Endothelial cell of umbilical vein (primary cell): ENCODE measurements around the gene LIPH. TPM values are rescaled to one million over a fixed set of nuclear protein-coding genes. Genes with fewer than 3 reads are reported as not detected.

Source experiments
- BruUV-seq: library from RNA; stranded (reverse); fragments of 400-500 nt; replicated peaks from 2 replicates; lab custom pipeline; 2021; lab: Mats Ljungman, UMichigan
- CTCF ChIA-PET: fragments of 300-600, 350-600 bp; sonication (Branson Sonifier 250); formaldehyde crosslinking; loops from one replicate; lab custom pipeline; 2021; ENCODE audit warnings: antibody characterized with exemption, inconsistent platforms; lab: Charles Lee
- POLR2A ChIA-PET: fragments of 300-600, 350-600 bp; sonication (Branson Sonifier 250); formaldehyde crosslinking; loops from one replicate; lab custom pipeline; 2021; ENCODE audit warnings: antibody characterized with exemption, inconsistent platforms; lab: Charles Lee
- DNase-seq: peaks from one replicate; pipeline ENCODE4 v3.0.0-alpha.2; 2011; ENCODE audit warnings: low read depth, low spot score
- FAIRE-seq: peaks from 2 replicates; lab custom pipeline; 2011; peaks lifted over from hg19 to GRCh38; lab: Jason Lieb, UNC
- H2AFZ ChIP-seq: 2 replicates; pipeline ENCODE4 v1.6.0; 2012; ENCODE audit warnings: low read depth, low read length, control low read depth, inconsistent platforms
- H3K27ac ChIP-seq: 2 replicates; pipeline ENCODE4 v1.5.1; 2011; ENCODE audit warnings: low read depth, mild to moderate bottlenecking, control low read depth, low read length, moderate library complexity; ENCODE audit not compliant: insufficient read depth
- H3K27me3 ChIP-seq, 2 experiments: 2 replicates each; pipeline versions ENCODE4 v1.6.0 to v1.6.1; 2011; ENCODE audit warnings: low read length in 2 of 2, mixed read lengths in 1 of 2; ENCODE audit not compliant: control insufficient read depth in 2 of 2, insufficient read depth in 2 of 2
- H3K36me3 ChIP-seq, 2 experiments: 2 replicates in 1 of 2; 3 replicates in 1 of 2; pipeline ENCODE4 v1.5.1; 2011; ENCODE audit warnings: low read length in 2 of 2, mild to moderate bottlenecking in 1 of 2, moderate library complexity in 1 of 2; ENCODE audit not compliant: control insufficient read depth in 2 of 2, insufficient read depth in 2 of 2; ENCODE audit errors: extremely low read depth in 1 of 2
- H3K4me1 ChIP-seq: 3 replicates; pipeline ENCODE4 v1.5.1; 2011; ENCODE audit warnings: mild to moderate bottlenecking, low read length; ENCODE audit not compliant: control insufficient read depth, insufficient read depth; ENCODE audit errors: extremely low read depth
- H3K4me2 ChIP-seq: 2 replicates; pipeline ENCODE4 v1.6.1; 2011; ENCODE audit warnings: low read length, control low read depth, mixed read lengths; ENCODE audit not compliant: insufficient read depth
- H3K4me3 ChIP-seq, 3 experiments: fragments of 200-600 bp in 1 of 3; sonication (generic), shearing (Covaris generic) in 1 of 3; replicated peaks in 1 of 3; 2 replicates each; pipeline ENCODE4 v1.5.1; 2011 to 2016; ENCODE audit warnings: control low read depth in 3 of 3, low read length in 3 of 3, mild to moderate bottlenecking in 2 of 3, inconsistent platforms in 1 of 3, low read depth in 1 of 3, moderate library complexity in 1 of 3; ENCODE audit not compliant: insufficient read depth in 1 of 3
- H3K79me2 ChIP-seq: 2 replicates; pipeline ENCODE4 v1.6.0; 2012; ENCODE audit warnings: low read length, inconsistent platforms; ENCODE audit not compliant: control insufficient read depth, insufficient read depth
- H3K9ac ChIP-seq: replicated peaks from 2 replicates; pipeline ENCODE3; 2011; ENCODE audit warnings: low read length, control low read depth; ENCODE audit not compliant: insufficient read depth; ENCODE audit errors: extremely low read depth
- H3K9me1 ChIP-seq: replicated peaks from 3 replicates; pipeline ENCODE4 v1.6.0; 2011; ENCODE audit warnings: mild to moderate bottlenecking, low read length; ENCODE audit not compliant: control insufficient read depth, insufficient read depth; ENCODE audit errors: extremely low read depth
- H3K9me3 ChIP-seq: replicated peaks from 2 replicates; pipeline ENCODE4 v1.5.1; 2012; ENCODE audit warnings: low read length, inconsistent platforms; ENCODE audit not compliant: control insufficient read depth, insufficient read depth
- H4K20me1 ChIP-seq: replicated peaks from 2 replicates; pipeline ENCODE3; 2011; ENCODE audit warnings: mild to moderate bottlenecking, low read length; ENCODE audit not compliant: control insufficient read depth, insufficient read depth; ENCODE audit errors: extremely low read depth
- EZH2 ChIP-seq: IDR thresholded peaks from 2 replicates; pipeline ENCODE4 v1.6.1; 2012; ENCODE audit warnings: borderline replicate concordance, low read depth, mild to moderate bottlenecking, moderate library complexity, low read length, inconsistent platforms; ENCODE audit not compliant: severe bottlenecking
- FOS ChIP-seq: IDR thresholded peaks from 2 replicates; pipeline ENCODE4 v1.6.1; 2011; ENCODE audit warnings: mild to moderate bottlenecking, low read length, moderate library complexity, borderline replicate concordance; ENCODE audit not compliant: insufficient read depth
- GATA2 ChIP-seq: IDR thresholded peaks from 2 replicates; pipeline ENCODE4 v1.7.0; 2011; ENCODE audit warnings: low read depth, mild to moderate bottlenecking, moderate library complexity, mixed read lengths, low read length; ENCODE audit not compliant: insufficient read length, insufficient read depth
- JUN ChIP-seq: IDR thresholded peaks from 2 replicates; pipeline ENCODE4 v1.6.1; 2011; ENCODE audit warnings: borderline replicate concordance, low read depth; ENCODE audit not compliant: insufficient read length, insufficient read depth
- MYC ChIP-seq: IDR thresholded peaks from one replicate; pipeline ENCODE4 v1.6.1; 2011; ENCODE audit warnings: mild to moderate bottlenecking, low read depth, low read length
- POLR2A ChIP-seq: IDR thresholded peaks from 2 replicates; pipeline ENCODE4 v1.6.1; 2012; ENCODE audit warnings: low read depth, mild to moderate bottlenecking, control low read depth, low read length
- POLR2AphosphoS5 ChIP-seq: IDR thresholded peaks from 2 replicates; pipeline ENCODE4 v1.6.1; 2012; ENCODE audit warnings: low read depth, mild to moderate bottlenecking, control low read depth, low read length, moderate library complexity; ENCODE audit not compliant: insufficient read depth
- dilution Hi-C: fragments of 300-500 bp; cut with MboI; formaldehyde crosslinking; loops from one replicate; pipeline ENCODE4 v1.15.0; 2019; ENCODE audit warnings: low sequenced_read_pairs; ENCODE audit not compliant: extremely low pct_ligation_motif_present
- intact Hi-C: fragments of 100-400 bp; cut with micrococcal nuclease; formaldehyde crosslinking; loops from one replicate; pipeline ENCODE4 v1.10.0; 2022
- polyA plus RNA-seq, 4 experiments: library from polyadenylated mRNA; depleted of rRNA in 3 of 4; stranded (reverse) in 3 of 4; unstranded in 1 of 4; fragments of >200 nt; gene quantifications; 2 replicates each; pipeline versions ENCODE4 v1.2.1 to v1.2.3, GENCODE V29; 2011 to 2012; ENCODE audit warnings: missing spikeins in 1 of 4
- total RNA-seq: library from RNA; stranded (reverse); gene quantifications from 2 replicates; pipeline ENCODE4 v1.2.3, GENCODE V29; 2021
- TF ChIP-seq, protein P1 (sequence below), 2 donors: IDR thresholded peaks; 1 replicate in 1 of 2; 2 replicates in 1 of 2; pipeline ENCODE4 v1.5.1; 2011; ENCODE audit warnings: low read length in 2 of 2, mild to moderate bottlenecking in 2 of 2, moderate library complexity in 2 of 2, control low read depth in 1 of 2, inconsistent platforms in 1 of 2, low read depth in 1 of 2; ENCODE audit not compliant: insufficient read depth in 1 of 2; ENCODE audit errors: extremely low read depth in 1 of 2
- TF ChIP-seq, protein P2 (sequence below): IDR thresholded peaks from 2 replicates; pipeline ENCODE4 v1.6.1; 2011; ENCODE audit not compliant: insufficient read depth, insufficient read length

The LIPH gene
- total and polyA plus RNA-seq, 2 donors (not counting 3 experiments of a cell fraction or from before 2014, with no cell fraction given): not detected

DNA sequence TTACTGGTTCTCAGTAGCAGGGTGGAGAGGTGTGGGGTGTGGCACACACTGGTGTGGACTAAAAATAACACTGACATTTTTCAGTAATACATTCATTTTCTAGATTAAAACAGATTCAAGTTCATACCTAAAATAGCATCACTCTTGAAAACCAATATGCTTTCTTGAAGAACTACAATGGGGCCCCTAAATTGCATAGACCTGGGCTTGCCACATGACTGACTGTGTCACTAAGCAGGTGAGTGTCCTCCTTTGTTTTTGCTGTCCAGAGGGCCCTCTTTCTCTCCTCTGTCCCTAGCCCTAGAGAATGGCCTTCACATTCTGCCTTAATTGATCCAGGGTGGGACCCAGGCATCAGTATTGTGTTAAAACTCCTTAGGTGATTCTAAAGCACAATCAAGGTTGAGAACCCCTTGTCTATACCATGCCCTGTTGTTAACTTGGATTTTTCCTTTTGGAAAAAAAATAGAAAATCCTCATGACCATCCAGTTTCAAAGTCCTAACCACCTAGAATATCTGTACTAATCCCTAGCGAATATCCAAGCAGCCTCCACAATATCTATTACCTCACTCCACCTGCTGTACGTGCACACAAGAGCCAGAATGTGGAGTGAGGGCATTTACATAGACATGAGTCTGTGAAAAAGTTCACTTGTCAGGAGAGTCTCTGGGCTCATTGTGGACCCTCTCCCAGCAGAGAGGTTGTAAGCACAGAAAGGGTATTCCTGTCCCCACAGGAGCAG lies 34.8 kb downstream of the LIPH start:
- TF ChIP-seq GATA2 (no peak), JUN (no peak), FOS (no peak), MYC (no peak), POLR2A (no peak), EZH2 (no peak), POLR2AphosphoS5 (no peak)
- TF ChIP-seq, protein P1, sequence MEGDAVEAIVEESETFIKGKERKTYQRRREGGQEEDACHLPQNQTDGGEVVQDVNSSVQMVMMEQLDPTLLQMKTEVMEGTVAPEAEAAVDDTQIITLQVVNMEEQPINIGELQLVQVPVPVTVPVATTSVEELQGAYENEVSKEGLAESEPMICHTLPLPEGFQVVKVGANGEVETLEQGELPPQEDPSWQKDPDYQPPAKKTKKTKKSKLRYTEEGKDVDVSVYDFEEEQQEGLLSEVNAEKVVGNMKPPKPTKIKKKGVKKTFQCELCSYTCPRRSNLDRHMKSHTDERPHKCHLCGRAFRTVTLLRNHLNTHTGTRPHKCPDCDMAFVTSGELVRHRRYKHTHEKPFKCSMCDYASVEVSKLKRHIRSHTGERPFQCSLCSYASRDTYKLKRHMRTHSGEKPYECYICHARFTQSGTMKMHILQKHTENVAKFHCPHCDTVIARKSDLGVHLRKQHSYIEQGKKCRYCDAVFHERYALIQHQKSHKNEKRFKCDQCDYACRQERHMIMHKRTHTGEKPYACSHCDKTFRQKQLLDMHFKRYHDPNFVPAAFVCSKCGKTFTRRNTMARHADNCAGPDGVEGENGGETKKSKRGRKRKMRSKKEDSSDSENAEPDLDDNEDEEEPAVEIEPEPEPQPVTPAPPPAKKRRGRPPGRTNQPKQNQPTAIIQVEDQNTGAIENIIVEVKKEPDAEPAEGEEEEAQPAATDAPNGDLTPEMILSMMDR (IDR thresholded peaks at IDR 0.05; ENCODE audit: extremely low read depth in 1 of 2, insufficient read depth in 1 of 2, low read depth in 1 of 2, low read length in 2 of 2): no peak
- TF ChIP-seq, protein P2, sequence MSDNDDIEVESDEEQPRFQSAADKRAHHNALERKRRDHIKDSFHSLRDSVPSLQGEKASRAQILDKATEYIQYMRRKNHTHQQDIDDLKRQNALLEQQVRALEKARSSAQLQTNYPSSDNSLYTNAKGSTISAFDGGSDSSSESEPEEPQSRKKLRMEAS: no peak
- Histone ChIP-seq H2AFZ (no peak overlapping the region), H3K27me3 (no peaks in the 10 kb centered on the region), H3K4me1 (no peaks in the 10 kb centered on the region), H3K36me3 (no peaks in the 10 kb centered on the region), H4K20me1 (no peaks in the 10 kb centered on the region), H3K9me3 (no peaks in the 10 kb centered on the region), H3K4me3 (no peak overlapping the region), H3K9ac (no peak overlapping the region), H3K27ac (no peak overlapping the region), H3K4me2 (no peak overlapping the region), H3K79me2 (no peaks in the 10 kb centered on the region), H3K9me1 (no peaks in the 10 kb centered on the region)
- DNase-seq (no peak), FAIRE-seq (no peak)
- dilution Hi-C loops: no loop called here
- intact Hi-C loops: no loop called here
- BruUV-seq: no TSS peak
- POLR2A ChIA-PET: no interaction called here
- CTCF ChIA-PET: no interaction called here
